H1 (cell line): ENCODE measurements around the gene CAMTA1. TPM values are rescaled to one million over a fixed set of nuclear protein-coding genes. Genes with fewer than 3 reads are reported as not detected.

Source experiments
- CTCF ChIA-PET: fragments of 300-600 bp; sonication (Branson Sonifier 250); formaldehyde crosslinking; loops from one replicate; lab custom pipeline; 2021; ENCODE audit not compliant: partially characterized antibody; lab: Charles Lee
- POLR2A ChIA-PET: fragments of 300-600 bp; sonication (Branson Sonifier 250); formaldehyde crosslinking; loops from one replicate; lab custom pipeline; 2021; ENCODE audit warnings: inconsistent platforms; ENCODE audit not compliant: partially characterized antibody; lab: Charles Lee
- DNase-seq, 2 experiments: peaks; one replicate each; pipeline versions ENCODE4 v3.0.0 to v3.0.0-alpha.2; 2010 to 2022; ENCODE audit warnings: low spot score in 2 of 2, low read depth in 1 of 2, mixed read lengths in 1 of 2
- FAIRE-seq: peaks from 2 replicates; lab custom pipeline; 2011; peaks lifted over from hg19 to GRCh38; lab: Jason Lieb, UNC
- H2AFZ ChIP-seq: 2 replicates; pipeline ENCODE4 v1.8.1; 2012; ENCODE audit warnings: low read length, inconsistent platforms
- H2AK5ac ChIP-seq: 2 replicates; pipeline ENCODE4 v1.6.1; 2013; ENCODE audit warnings: low read depth, low read length
- H2BK120ac ChIP-seq: replicated peaks from 2 replicates; pipeline ENCODE3; 2013; ENCODE audit warnings: low read depth, low read length, inconsistent platforms
- H2BK12ac ChIP-seq: 2 replicates; pipeline ENCODE4 v1.6.1; 2013; ENCODE audit warnings: low read depth, low read length
- H2BK15ac ChIP-seq: 2 replicates; pipeline ENCODE4 v1.6.1; 2013; ENCODE audit warnings: low read length
- H2BK20ac ChIP-seq: 2 replicates; pipeline ENCODE4 v1.6.1; 2013; ENCODE audit warnings: low read length
- H2BK5ac ChIP-seq: 2 replicates; pipeline ENCODE4 v1.6.1; 2013; ENCODE audit warnings: low read depth, low read length
- H3K14ac ChIP-seq: 2 replicates; pipeline ENCODE4 v1.6.1; 2013; ENCODE audit warnings: inconsistent platforms; ENCODE audit not compliant: insufficient read length
- H3K18ac ChIP-seq: 2 replicates; pipeline ENCODE4 v1.6.1; 2013; ENCODE audit warnings: low read length; ENCODE audit errors: extremely low read depth
- H3K23ac ChIP-seq: 2 replicates; pipeline ENCODE4 v1.6.1; 2013; ENCODE audit warnings: inconsistent platforms; ENCODE audit not compliant: insufficient read length
- H3K23me2 ChIP-seq: 2 replicates; pipeline ENCODE4 v1.6.1; 2013; ENCODE audit warnings: low read depth, low read length
- H3K27ac ChIP-seq: 2 replicates; pipeline ENCODE4 v1.6.1; 2011; ENCODE audit warnings: low read depth, low read length, inconsistent platforms
- H3K27me3 ChIP-seq, 4 experiments: replicated peaks in 1 of 4; 1 replicate in 1 of 4; 2 replicates in 3 of 4; pipeline versions ENCODE4 v1.6.1 to v1.8.1; 2011 to 2013; ENCODE audit warnings: low read length in 3 of 4, mild to moderate bottlenecking in 3 of 4, inconsistent platforms in 2 of 4, mixed read lengths in 2 of 4, moderate library complexity in 1 of 4; ENCODE audit not compliant: control insufficient read depth in 3 of 4, insufficient read depth in 3 of 4; ENCODE audit errors: extremely low read depth in 1 of 4
- H3K36me3 ChIP-seq, 4 experiments: 2 replicates each; pipeline versions ENCODE4 v1.6.1 to v1.8.1; 2011 to 2013; ENCODE audit warnings: mild to moderate bottlenecking in 4 of 4, low read length in 3 of 4, moderate library complexity in 2 of 4, control low read depth in 1 of 4, inconsistent platforms in 1 of 4; ENCODE audit not compliant: insufficient read depth in 4 of 4, control insufficient read depth in 2 of 4
- H3K4ac ChIP-seq: replicated peaks from 2 replicates; pipeline ENCODE3; 2013; ENCODE audit warnings: low read length, low read depth, mixed read lengths, inconsistent platforms; ENCODE audit not compliant: insufficient read length
- H3K4me1 ChIP-seq, 4 experiments: replicated peaks in 1 of 4; 1 replicate in 1 of 4; 2 replicates in 3 of 4; pipeline versions ENCODE4 v1.6.1 to v1.8.1; 2011 to 2013; ENCODE audit warnings: low read length in 3 of 4, inconsistent platforms in 2 of 4, mixed read lengths in 1 of 4; ENCODE audit not compliant: insufficient read depth in 4 of 4, control insufficient read depth in 3 of 4
- H3K4me2 ChIP-seq, 2 experiments: 2 replicates each; pipeline versions ENCODE4 v1.6.1 to v1.8.1; 2011 to 2013; ENCODE audit warnings: low read depth in 2 of 2, low read length in 2 of 2, control low read depth in 1 of 2, inconsistent platforms in 1 of 2, mild to moderate bottlenecking in 1 of 2; ENCODE audit not compliant: insufficient read depth in 1 of 2
- H3K4me3 ChIP-seq, 4 experiments: fragments of 200-600, 300-600 bp in 1 of 4; sonication (generic), shearing (Covaris generic), sonication (Bioruptor Twin) in 1 of 4; 2 replicates each; pipeline versions ENCODE4 v1.5.1 to v1.8.1; 2011 to 2016; ENCODE audit warnings: low read length in 4 of 4, low read depth in 3 of 4, control low read depth in 2 of 4, inconsistent platforms in 2 of 4, mild to moderate bottlenecking in 2 of 4, mixed read lengths in 1 of 4, moderate library complexity in 1 of 4; ENCODE audit not compliant: insufficient read depth in 2 of 4; ENCODE audit errors: extremely low read depth in 1 of 4
- H3K56ac ChIP-seq: replicated peaks from 2 replicates; pipeline ENCODE3; 2013; ENCODE audit warnings: low read depth, mild to moderate bottlenecking, mixed read lengths, low read length, inconsistent platforms; ENCODE audit not compliant: insufficient read length
- H3K79me1 ChIP-seq: 2 replicates; pipeline ENCODE4 v1.6.1; 2013; ENCODE audit warnings: low read depth, low read length, control low read depth
- H3K79me2 ChIP-seq, 2 experiments: 2 replicates each; pipeline versions ENCODE4 v1.6.1 to v1.8.1; 2012 to 2013; ENCODE audit warnings: low read length in 2 of 2, mild to moderate bottlenecking in 2 of 2, inconsistent platforms in 1 of 2; ENCODE audit not compliant: insufficient read depth in 2 of 2, control insufficient read depth in 1 of 2
- H3K9ac ChIP-seq, 4 experiments: replicated peaks in 1 of 4; 1 replicate in 1 of 4; 2 replicates in 3 of 4; pipeline versions ENCODE4 v1.6.1 to v1.8.1; 2011 to 2013; ENCODE audit warnings: low read depth in 3 of 4, low read length in 3 of 4, control low read depth in 2 of 4, mild to moderate bottlenecking in 2 of 4, moderate library complexity in 2 of 4, inconsistent platforms in 1 of 4; ENCODE audit errors: extremely low read depth in 1 of 4
- H3K9me3 ChIP-seq, 2 experiments: 2 replicates each; pipeline versions ENCODE4 v1.6.1 to v1.8.1; 2012 to 2013; ENCODE audit warnings: mild to moderate bottlenecking in 2 of 2, moderate library complexity in 2 of 2, control low read depth in 1 of 2, inconsistent platforms in 1 of 2, low read depth in 1 of 2, low read length in 1 of 2, mixed read lengths in 1 of 2; ENCODE audit not compliant: insufficient read depth in 2 of 2
- H4K20me1 ChIP-seq, 2 experiments: replicated peaks in 1 of 2; 2 replicates each; pipeline versions ENCODE3 to v1.8.1; 2011 to 2013; ENCODE audit warnings: inconsistent platforms in 2 of 2, low read length in 2 of 2, mild to moderate bottlenecking in 1 of 2; ENCODE audit not compliant: insufficient read depth in 2 of 2, control insufficient read depth in 1 of 2
- H4K5ac ChIP-seq: 2 replicates; pipeline ENCODE4 v1.6.1; 2013; ENCODE audit warnings: low read length, low read depth, mixed read lengths, inconsistent platforms; ENCODE audit not compliant: insufficient read length
- H4K8ac ChIP-seq: 2 replicates; pipeline ENCODE4 v1.8.0; 2013; ENCODE audit warnings: mild to moderate bottlenecking, moderate library complexity, low read length, inconsistent platforms; ENCODE audit not compliant: insufficient read depth; ENCODE audit errors: extremely low read depth
- H4K91ac ChIP-seq: replicated peaks from 2 replicates; pipeline ENCODE3; 2013; ENCODE audit warnings: low read length, mixed read lengths, inconsistent platforms; ENCODE audit not compliant: insufficient read length
- ASH2L ChIP-seq: fragments of 200-600, 300-600 bp; sonication (generic); IDR thresholded peaks from one replicate; pipeline ENCODE4 v1.7.1; 2017; ENCODE audit warnings: low read length
- ATF2 ChIP-seq: IDR thresholded peaks from 2 replicates; pipeline ENCODE4 v1.6.1; 2012; ENCODE audit warnings: low read length, inconsistent platforms
- CHD1 ChIP-seq: IDR thresholded peaks from 2 replicates; pipeline ENCODE4 v1.6.1; 2012; ENCODE audit warnings: low read depth, low read length, improper control_type of control experiment
- CREB1 ChIP-seq: IDR thresholded peaks from 2 replicates; pipeline ENCODE4 v1.6.1; 2012; ENCODE audit warnings: inconsistent platforms
- FOSL1 ChIP-seq: IDR thresholded peaks from 2 replicates; pipeline ENCODE4 v1.6.1; 2011; ENCODE audit warnings: mild to moderate bottlenecking, low read depth, low read length, moderate library complexity; ENCODE audit not compliant: insufficient read depth
- JUND ChIP-seq: IDR thresholded peaks from 2 replicates; pipeline ENCODE4 v1.6.1; 2011; ENCODE audit warnings: mild to moderate bottlenecking, improper control_type of control experiment, low read length
- KDM4A ChIP-seq: IDR thresholded peaks from one replicate; pipeline ENCODE4 v1.7.1; 2012; ENCODE audit warnings: low read depth, mild to moderate bottlenecking, moderate library complexity, low read length, inconsistent platforms; ENCODE audit not compliant: severe bottlenecking
- KDM5A ChIP-seq: fragments of 200-600 bp; IDR thresholded peaks from 2 replicates; pipeline ENCODE4 v1.7.1; 2012; ENCODE audit warnings: mild to moderate bottlenecking, low read length, inconsistent platforms, mixed read lengths
- NANOG ChIP-seq: IDR thresholded peaks from 2 replicates; pipeline ENCODE4 v1.6.1; 2011; ENCODE audit warnings: low read length, low read depth, mild to moderate bottlenecking, inconsistent platforms; ENCODE audit not compliant: insufficient read depth, poor library complexity, severe bottlenecking
- POLR2AphosphoS5 ChIP-seq: IDR thresholded peaks from 2 replicates; pipeline ENCODE4 v1.6.1; 2011; ENCODE audit warnings: low read depth, low read length
- SIRT6 ChIP-seq: IDR thresholded peaks from one replicate; pipeline ENCODE4 v1.7.1; 2012; ENCODE audit warnings: low read length, inconsistent platforms
- SP2 ChIP-seq: IDR thresholded peaks from 2 replicates; pipeline ENCODE4 v1.6.1; 2012; ENCODE audit warnings: mild to moderate bottlenecking, low read length, inconsistent platforms
- SUZ12 ChIP-seq: fragments of 200-600 bp; sonication (generic); IDR thresholded peaks from 2 replicates; pipeline ENCODE4 v1.6.1; 2012; ENCODE audit warnings: mild to moderate bottlenecking, inconsistent platforms, low read length, moderate library complexity, mixed read lengths
- WGBS, 2 experiments: shearing (Covaris generic) in 1 of 2; methylation state at CpG; one replicate each; pipeline versions ENCODE4 v1.1.6 to v1.1.7; 2013 to 2015; ENCODE audit warnings: low lambda C conversion rate in 2 of 2, mixed read lengths in 2 of 2, inconsistent platforms in 1 of 2, low coverage in 1 of 2, missing lambda C conversion rate in 1 of 2; ENCODE audit not compliant: insufficient replicate concordance in 2 of 2, insufficient coverage in 1 of 2, insufficient read length in 1 of 2; ENCODE audit errors: extremely low coverage in 1 of 2, missing lambda C conversion rate in 1 of 2; 5-methylcytosine and 5-hydroxymethylcytosine counted together
- polyA plus RNA-seq, 7 experiments: library from polyadenylated mRNA; depleted of rRNA in 3 of 7; stranded (reverse) in 5 of 7; unstranded in 2 of 7; fragments of >200 nt in 5 of 7; fragments of 200-250 nt in 2 of 7; gene quantifications; 1 replicate in 5 of 7; 2 replicates in 1 of 7; 4 replicates in 1 of 7; pipeline versions ENCODE4 v1.2.1 to v1.2.3, GENCODE V29; 2011 to 2013; ENCODE audit warnings: missing spikeins in 2 of 7, mixed read lengths in 2 of 7
- total RNA-seq: library from RNA; stranded (reverse); fragmentation: NEBNext Ultra II Directional; extraction: Animal tissue kit (Norgen Biotek cat#: 25700); gene quantifications from 2 replicates; pipeline ENCODE4 v1.2.1, GENCODE V29; 2021

Gene CAMTA1
- total and polyA plus RNA-seq, 2 of the 8 experiments (the other 6 are each of a cell fraction or from before 2014, with no cell fraction given): 65.0 to 119 TPM

GRCh38 chr1:7624791-7625355 is 839.6 kb downstream of the CAMTA1 start:
- Histone ChIP-seq H3K27ac (no peak overlapping the region), H3K4me3 (no peak overlapping the region)
- TF ChIP-seq ATF2: no peak
- TF ChIP-seq SUZ12: no peak
- no peak for TF ChIP-seq CREB1
- TF ChIP-seq ASH2L: no peak
- no peak for TF ChIP-seq CHD1
- TF ChIP-seq FOSL1: no peak
- no peak for TF ChIP-seq SP2
- no peak for TF ChIP-seq SIRT6
- no peak for TF ChIP-seq NANOG
- no peak for TF ChIP-seq POLR2AphosphoS5
- TF ChIP-seq KDM5A: no peak
- no peak for TF ChIP-seq KDM4A
- TF ChIP-seq JUND: no peak

More at GRCh38 chr1:7624791-7625355, 839.6 kb downstream of the CAMTA1 start:
- 78% methylated on average over 7 of the region's 7 CpGs; no CpG with 5 or more reads in 1 of the 2 experiments for WGBS, 2 experiments
- H3K4me1 ChIP-seq: no peaks in the 10 kb centered on the region
- H4K20me1 ChIP-seq: no peaks in the 10 kb centered on the region
- H2BK12ac ChIP-seq: no peak overlapping the region; the same call in 1 of the 2 replicates
- 0 out of 2 replicates have a peak overlapping the region, but pooled peaks have one; percentile 5 for H2AK5ac ChIP-seq
- no peak overlapping the region for H3K4ac ChIP-seq
- no peak overlapping the region for H3K18ac ChIP-seq
- no peak overlapping the region for H2BK15ac ChIP-seq
- H4K5ac ChIP-seq: no peak overlapping the region
- no peak overlapping the region for H2BK120ac ChIP-seq
- no peaks in the 10 kb centered on the region for H3K79me1 ChIP-seq
- DNase-seq (no peak), FAIRE-seq (no peak)
- H2AFZ ChIP-seq: no peak overlapping the region
- POLR2A ChIA-PET: no interaction called here
- no peak overlapping the region for H3K14ac ChIP-seq
- H2BK20ac ChIP-seq: no peak overlapping the region
- H3K4me2 ChIP-seq: no peak overlapping the region
- no peaks in the 10 kb centered on the region for H3K27me3 ChIP-seq
- H4K91ac ChIP-seq: no peak overlapping the region
- CTCF ChIA-PET: interaction anchor here (1.7 kb wide), 1 partner anchor 63 kb away, joined by 5 read pairs; no protein-coding TSS in a partner anchor
- H3K36me3 ChIP-seq: no peaks in the 10 kb centered on the region
- no peaks in the 10 kb centered on the region for H3K9me3 ChIP-seq
- no peaks in the 10 kb centered on the region for H3K23me2 ChIP-seq
- no peak overlapping the region for H2BK5ac ChIP-seq
- H3K9ac ChIP-seq: no peak overlapping the region
- no peaks in the 10 kb centered on the region for H3K79me2 ChIP-seq
- H4K8ac ChIP-seq: no peak overlapping the region
- H3K56ac ChIP-seq: no peak overlapping the region
- no peak overlapping the region for H3K23ac ChIP-seq
